ENCODE results near the gene WDR1. TPM values are rescaled to one million over a fixed set of nuclear protein-coding genes. Genes with fewer than 3 reads are reported as not detected.

WDR1 gene
- total RNA-seq, 1 donor from 2014 or later, result 69.5 TPM

Other genes with a start within 250 kb of the WDR1 start
- gene SLC2A9, start 95.3 kb downstream of the WDR1 start, total RNA-seq, result 21.7 TPM

All from left lobe of liver (tissue), 1 donor.